ENCODE results near the gene ANKRD44. TPM values are rescaled to one million over a fixed set of nuclear protein-coding genes. Genes with fewer than 3 reads are reported as not detected.
A peak's percentile ranks its signal among the peaks of the same experiment; 100 is the strongest.

Gene ANKRD44
- total RNA-seq, 1 donor from 2014 or later = 3.4 TPM

GRCh38 chr2:197309691-197310231 lies 819 bp downstream of the ANKRD44 start:
- Mint-ChIP-seq H3K36me3 (no peaks in the 10 kb centered on the region), H3K4me3 (peak overlapping the region; percentile 94), H3K27me3 (ENCODE audit: insufficient read depth, low read depth) (peaks cover 15% of the 10 kb centered on the region), H3K27ac (peak overlapping the region; percentile 74), H3K4me1 (peaks cover 5% of the 10 kb centered on the region), H3K9me3 (no peaks in the 10 kb centered on the region)
- Histone ChIP-seq H3K9me3 (ENCODE audit: low read depth) (no peaks in the 10 kb centered on the region), H3K27me3 (peaks cover 66% of the 10 kb centered on the region), H4K20me1 (ENCODE audit: low read depth) (no peaks in the 10 kb centered on the region), H3K4me3 (peak overlapping the region; percentile 69), H3K27ac (no peak overlapping the region), H3K4me1 (peaks cover 6% of the 10 kb centered on the region), H3K36me3 (no peaks in the 10 kb centered on the region), H3K4me2 (peak overlapping the region; percentile 97), H3K9ac (no peak overlapping the region), H2AFZ (replicated peaks) (peak overlapping the region; percentile 98), H3K79me2 (ENCODE audit: low read depth) (no peaks in the 10 kb centered on the region), H3F3A (ENCODE audit: low read depth) (peaks cover 20% of the 10 kb centered on the region)
- no peak for TF ChIP-seq EZH2 (IDR thresholded peaks at IDR 0.05)
- TF ChIP-seq, protein P1, sequence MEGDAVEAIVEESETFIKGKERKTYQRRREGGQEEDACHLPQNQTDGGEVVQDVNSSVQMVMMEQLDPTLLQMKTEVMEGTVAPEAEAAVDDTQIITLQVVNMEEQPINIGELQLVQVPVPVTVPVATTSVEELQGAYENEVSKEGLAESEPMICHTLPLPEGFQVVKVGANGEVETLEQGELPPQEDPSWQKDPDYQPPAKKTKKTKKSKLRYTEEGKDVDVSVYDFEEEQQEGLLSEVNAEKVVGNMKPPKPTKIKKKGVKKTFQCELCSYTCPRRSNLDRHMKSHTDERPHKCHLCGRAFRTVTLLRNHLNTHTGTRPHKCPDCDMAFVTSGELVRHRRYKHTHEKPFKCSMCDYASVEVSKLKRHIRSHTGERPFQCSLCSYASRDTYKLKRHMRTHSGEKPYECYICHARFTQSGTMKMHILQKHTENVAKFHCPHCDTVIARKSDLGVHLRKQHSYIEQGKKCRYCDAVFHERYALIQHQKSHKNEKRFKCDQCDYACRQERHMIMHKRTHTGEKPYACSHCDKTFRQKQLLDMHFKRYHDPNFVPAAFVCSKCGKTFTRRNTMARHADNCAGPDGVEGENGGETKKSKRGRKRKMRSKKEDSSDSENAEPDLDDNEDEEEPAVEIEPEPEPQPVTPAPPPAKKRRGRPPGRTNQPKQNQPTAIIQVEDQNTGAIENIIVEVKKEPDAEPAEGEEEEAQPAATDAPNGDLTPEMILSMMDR (IDR thresholded peaks at IDR 0.05) = no peak
- no peak for TF ChIP-seq EZH2phosphoT487 (IDR thresholded peaks at IDR 0.05)
- DNase-seq (ENCODE audit: low spot score) = peak; percentile 66

- Mint-ChIP-seq H3K36me3 (no peaks in the 10 kb centered on the region), H3K4me3 (peak overlapping the region; percentile 94), H3K9me3 (no peaks in the 10 kb centered on the region), H3K27ac (no peak overlapping the region), H3K4me1 (peaks cover 5% of the 10 kb centered on the region), H3K27me3 (ENCODE audit: insufficient read depth, low read depth) (peaks cover 15% of the 10 kb centered on the region)
- Histone ChIP-seq H3K4me1 (peaks cover 6% of the 10 kb centered on the region), H3K27ac (no peak overlapping the region), H2AFZ (replicated peaks) (peak overlapping the region; percentile 98), H3K36me3 (no peaks in the 10 kb centered on the region), H3K9me3 (ENCODE audit: low read depth) (no peaks in the 10 kb centered on the region), H3K79me2 (ENCODE audit: low read depth) (no peaks in the 10 kb centered on the region), H3K4me3 (peak overlapping the region; percentile 69), H3K27me3 (peaks cover 61% of the 10 kb centered on the region), H3K4me2 (peak overlapping the region; percentile 97), H3F3A (ENCODE audit: low read depth) (peaks cover 20% of the 10 kb centered on the region), H4K20me1 (ENCODE audit: low read depth) (no peaks in the 10 kb centered on the region), H3K9ac (no peak overlapping the region)
- no peak for DNase-seq (ENCODE audit: low spot score)
- no peak for TF ChIP-seq EZH2phosphoT487 (IDR thresholded peaks at IDR 0.05)
- TF ChIP-seq, protein P1 (IDR thresholded peaks at IDR 0.05) = no peak
- no peak for TF ChIP-seq EZH2 (IDR thresholded peaks at IDR 0.05)
Observed at GRCh38 chr2:197308996-197309690, 1.4 kb downstream of the ANKRD44 start.

DNA sequence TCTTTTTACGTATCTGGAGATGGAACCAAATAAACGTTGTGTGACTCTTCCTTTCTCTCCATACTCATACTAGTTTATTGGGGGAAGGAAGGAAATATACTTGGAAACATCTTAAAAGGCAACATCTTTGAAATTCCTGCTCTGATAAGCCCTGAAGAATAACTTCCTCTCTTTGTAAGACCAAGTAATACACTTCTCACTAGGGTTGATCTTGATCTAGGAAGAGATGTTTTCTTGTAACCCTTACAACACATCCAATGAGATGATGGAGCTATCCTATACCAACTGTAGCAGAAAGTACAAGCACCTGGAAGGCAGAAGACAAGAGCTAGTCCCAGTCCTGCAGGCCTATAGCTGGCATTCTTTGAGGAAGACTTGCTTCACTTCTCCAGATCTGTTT lies 2.0 kb downstream of the ANKRD44 start:
- Histone ChIP-seq H3K9ac (no peak overlapping the region), H3K27me3 (peaks cover 55% of the 10 kb centered on the region), H3F3A (ENCODE audit: low read depth) (peaks cover 20% of the 10 kb centered on the region), H3K79me2 (ENCODE audit: low read depth) (no peaks in the 10 kb centered on the region), H3K4me1 (peaks cover 6% of the 10 kb centered on the region), H3K36me3 (no peaks in the 10 kb centered on the region), H3K4me2 (no peak overlapping the region), H3K27ac (no peak overlapping the region), H3K9me3 (ENCODE audit: low read depth) (no peaks in the 10 kb centered on the region), H2AFZ (replicated peaks) (no peak overlapping the region), H4K20me1 (ENCODE audit: low read depth) (no peaks in the 10 kb centered on the region), H3K4me3 (no peak overlapping the region)
- TF ChIP-seq, protein P1 (IDR thresholded peaks at IDR 0.05) = no peak
- TF ChIP-seq EZH2phosphoT487 (IDR thresholded peaks at IDR 0.05) (no peak), EZH2 (IDR thresholded peaks at IDR 0.05) (no peak)
- Mint-ChIP-seq H3K9me3 (no peaks in the 10 kb centered on the region), H3K36me3 (no peaks in the 10 kb centered on the region), H3K4me1 (peaks cover 5% of the 10 kb centered on the region), H3K4me3 (no peak overlapping the region), H3K27me3 (ENCODE audit: insufficient read depth, low read depth) (peaks cover 15% of the 10 kb centered on the region), H3K27ac (no peak overlapping the region)
- DNase-seq (ENCODE audit: low spot score) = no peak
